NCI-H345 (cell line): ENCODE data around the gene NELFA.
"Not testable (repeated sequence)": the region's sequence is repeated elsewhere in the genome, so short reads cannot be mapped to it uniquely, and the experiment has no call there.

ENCODE experiments used
- DNase-seq: peaks from one replicate; lab custom pipeline; 2025; lab: John Stamatoyannopoulos, UW

Gene NELFA

GRCh38 chr4:1993718-1994516 lies 14.9 kb downstream of the NELFA start:
- DNase-seq: not testable (repeated sequence)

- DNase-seq: no peak
These were observed 15.6 kb downstream of the NELFA start for GRCh38 chr4:1993169-1993516.

GRCh38 chr4:1992468-1993168 lies 16.2 kb downstream of the NELFA start:
- DNase-seq: no peak

GRCh38 chr4:1991596-1992434 lies 17.0 kb downstream of the NELFA start:
- no peak for DNase-seq

- no peak for DNase-seq
These were observed 17.7 kb downstream of the NELFA start for GRCh38 chr4:1991087-1991486.

- no peak for DNase-seq
These were observed 18.1 kb downstream of the NELFA start for GRCh38 chr4:1990676-1991075.

GRCh38 chr4:1990348-1990645 lies 18.5 kb downstream of the NELFA start:
- DNase-seq: no peak

- DNase-seq: no peak
These were observed 19.0 kb downstream of the NELFA start for GRCh38 chr4:1989533-1990347.

- DNase-seq: no peak
These were observed 20.4 kb downstream of the NELFA start for GRCh38 chr4:1988327-1988724.

- no peak for DNase-seq
These were observed 20.9 kb downstream of the NELFA start for GRCh38 chr4:1987721-1988326.

GRCh38 chr4:1987296-1987695 lies 21.5 kb downstream of the NELFA start:
- no peak for DNase-seq

- DNase-seq: no peak
These were observed 22.1 kb downstream of the NELFA start for GRCh38 chr4:1986578-1987210.

- DNase-seq: no peak
These were observed 22.8 kb downstream of the NELFA start for GRCh38 chr4:1985780-1986577.

GRCh38 chr4:1985294-1985693 lies 23.5 kb downstream of the NELFA start:
- no peak for DNase-seq

- no peak for DNase-seq
These were observed 24.2 kb downstream of the NELFA start for GRCh38 chr4:1984406-1985191.

- DNase-seq: no peak
These were observed 24.8 kb downstream of the NELFA start for GRCh38 chr4:1983846-1984405.

- no peak for DNase-seq
These were observed 25.5 kb downstream of the NELFA start for GRCh38 chr4:1983053-1983845.
